Heart left ventricle (tissue), 13 donors: ENCODE results near the gene PSG1.
"Not testable (repeated sequence)": the region's sequence is repeated elsewhere in the genome, so short reads cannot be mapped to it uniquely, and the experiment has no call there.

Source experiments
- CTCF ChIP-seq, 12 donors: fragments of 200-600 bp; sonication (generic) in 4 of 12; IDR thresholded peaks; one replicate each; pipeline versions ENCODE4 v1.5.0 to v1.8.0; 2018 to 2022; ENCODE audit warnings: antibody characterized with exemption in 12 of 12, mild to moderate bottlenecking in 5 of 12
- POLR2A ChIP-seq, 2 donors: fragments of 450-650 bp; IDR thresholded peaks; one replicate each; pipeline ENCODE4 v1.6.1; 2017; ENCODE audit warnings: antibody characterized with exemption in 2 of 2, mild to moderate bottlenecking in 2 of 2, moderate library complexity in 2 of 2
- donor health status: ischemic (EF 13 %, LVEDD 7.1; RV severe dilation, severe dysfunction).
- donor health status: DM: no; HTN: yes; CAD: no.
- donor health status: DM: no; HTN: no; CAD: no.
- donor health status: ischemic (EF 25% LVEDD 6.9; RV normal size, moderate dysfunction).
- donor health status: ischemic (EF 25% LVEDD 5.7; RV mildly dilated, moderate dysfunction).
- donor health status: ischemic (EF 35%, LVEDD 5.7; RV mildly dilated, moderate dysfunction).
- donor health status: nonischemic (EF 11% LVEDD 7.7; RV severe dilation, severe dysfunction).
- donor health status: DM: yes; HTN: yes; CAD: no.
- donor health status: PGD.
- donor health status: ischemic (EF 29% LVEDD 5.4; RV normal size, mild dysfunction).
- donor health status: nonischemic (EF 23%, LVEDD 6.1; RV moderate dilation, normal function).

DNA sequence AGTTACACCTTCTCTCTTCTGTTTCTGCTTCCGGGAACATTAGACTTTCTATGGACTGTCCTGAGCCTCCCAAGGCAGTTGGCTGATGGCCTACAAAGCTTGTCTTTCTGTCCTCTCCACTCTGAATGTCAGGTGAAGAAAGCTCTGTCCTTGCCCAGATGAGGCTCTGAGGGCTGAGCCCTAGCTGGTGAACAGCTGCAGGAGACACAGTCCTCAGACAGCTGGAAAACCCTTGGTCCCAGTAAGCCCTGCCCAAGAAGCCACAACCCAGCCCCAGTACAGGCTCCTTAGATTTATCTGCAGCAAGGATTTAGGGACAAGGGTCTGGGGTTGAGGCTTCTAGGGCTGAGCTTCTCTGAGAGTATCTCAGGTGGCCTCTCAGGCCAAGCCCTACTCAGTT is 26.3 kb downstream of the PSG1 start:
- not testable (repeated sequence) for TF ChIP-seq CTCF, POLR2A (IDR thresholded peaks at IDR 0.05)
